Adrenal gland (tissue), 5 donors: Measurements from ENCODE around the gene KCNMA1.

Source experiments
- POLR2A ChIP-seq, 2 donors: fragments of 450-650 bp; IDR thresholded peaks; one replicate each; pipeline ENCODE4 v1.6.1; 2017; ENCODE audit warnings: antibody characterized with exemption in 2 of 2, mild to moderate bottlenecking in 2 of 2, moderate library complexity in 1 of 2
- TF ChIP-seq, protein P1 (sequence below), 6 experiments: fragments of 450-650 bp in 4 of 6; fragments of 200-600 bp in 2 of 6; sonication (generic) in 1 of 6; IDR thresholded peaks; 1 replicate in 5 of 6; 2 replicates in 1 of 6; pipeline versions ENCODE4 v1.5.1 to v1.8.0; 2016 to 2021; ENCODE audit warnings: antibody characterized with exemption in 6 of 6, mild to moderate bottlenecking in 2 of 6, moderate library complexity in 1 of 6
- donor health status: DM: no; HTN: no; CAD: no.

DNA sequence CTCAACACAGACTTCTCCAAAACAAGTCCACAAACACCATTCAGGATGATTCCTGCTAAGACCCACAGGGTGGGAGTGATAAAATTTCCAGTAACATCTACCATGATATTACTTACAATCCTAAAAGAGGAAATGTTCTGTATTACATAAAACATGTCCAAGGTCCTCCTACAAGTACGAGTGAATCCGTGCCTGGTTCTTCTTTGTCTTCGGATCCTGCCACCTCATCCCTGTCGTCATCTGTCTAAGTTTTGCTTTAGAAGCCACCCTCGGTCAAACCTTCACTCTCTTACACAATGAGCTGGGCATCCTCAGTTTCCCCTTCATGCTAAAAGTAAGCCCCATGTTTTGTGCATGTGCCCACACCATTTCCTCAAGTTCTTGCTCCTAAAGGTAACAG is 279.0 kb downstream of the KCNMA1 start:
- TF ChIP-seq, protein P1, sequence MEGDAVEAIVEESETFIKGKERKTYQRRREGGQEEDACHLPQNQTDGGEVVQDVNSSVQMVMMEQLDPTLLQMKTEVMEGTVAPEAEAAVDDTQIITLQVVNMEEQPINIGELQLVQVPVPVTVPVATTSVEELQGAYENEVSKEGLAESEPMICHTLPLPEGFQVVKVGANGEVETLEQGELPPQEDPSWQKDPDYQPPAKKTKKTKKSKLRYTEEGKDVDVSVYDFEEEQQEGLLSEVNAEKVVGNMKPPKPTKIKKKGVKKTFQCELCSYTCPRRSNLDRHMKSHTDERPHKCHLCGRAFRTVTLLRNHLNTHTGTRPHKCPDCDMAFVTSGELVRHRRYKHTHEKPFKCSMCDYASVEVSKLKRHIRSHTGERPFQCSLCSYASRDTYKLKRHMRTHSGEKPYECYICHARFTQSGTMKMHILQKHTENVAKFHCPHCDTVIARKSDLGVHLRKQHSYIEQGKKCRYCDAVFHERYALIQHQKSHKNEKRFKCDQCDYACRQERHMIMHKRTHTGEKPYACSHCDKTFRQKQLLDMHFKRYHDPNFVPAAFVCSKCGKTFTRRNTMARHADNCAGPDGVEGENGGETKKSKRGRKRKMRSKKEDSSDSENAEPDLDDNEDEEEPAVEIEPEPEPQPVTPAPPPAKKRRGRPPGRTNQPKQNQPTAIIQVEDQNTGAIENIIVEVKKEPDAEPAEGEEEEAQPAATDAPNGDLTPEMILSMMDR (IDR thresholded peaks at IDR 0.05): no peak
- TF ChIP-seq POLR2A (IDR thresholded peaks at IDR 0.05): no peak
